IMR-90 (cell line): ENCODE results near the gene NCKAP5L. TPM values are rescaled to one million over a fixed set of nuclear protein-coding genes. Genes with fewer than 3 reads are reported as not detected.

ENCODE experiments used
- ATAC-seq: fragments of 200-7000 bp; cut with Tn5 transposase; 2 replicates; pipeline ENCODE4 v1.9.1; 2020; ENCODE audit warnings: low read depth, mild to moderate bottlenecking, moderate library complexity
- BruUV-seq: library from RNA; stranded (reverse); fragments of 400-500 nt; replicated peaks from 2 replicates; lab custom pipeline; 2021; lab: Mats Ljungman, UMichigan
- CTCF ChIA-PET: fragments of 300-600 bp; formaldehyde crosslinking; extraction: SDS; loops from one replicate; lab custom pipeline; 2021; ENCODE audit warnings: antibody characterized with exemption; lab: Yijun Ruan, JAX
- POLR2A ChIA-PET: fragments of 300-600 bp; sonication (Branson Sonifier 250); formaldehyde crosslinking; loops from one replicate; lab custom pipeline; 2022; ENCODE audit warnings: antibody characterized with exemption; ENCODE audit not compliant: unreplicated experiment; lab: Charles Lee
- DNase-seq: peaks from one replicate; pipeline ENCODE4 v3.0.0; 2013
- H2AFZ ChIP-seq: replicated peaks from 2 replicates; pipeline ENCODE3; 2013; ENCODE audit warnings: low read length, mild to moderate bottlenecking; ENCODE audit not compliant: poor library complexity
- H2AK5ac ChIP-seq: 2 replicates; pipeline ENCODE4 v1.6.1; 2013; ENCODE audit warnings: low read depth, low read length, inconsistent platforms
- H2AK9ac ChIP-seq: replicated peaks from 2 replicates; pipeline ENCODE3; 2013; ENCODE audit warnings: mild to moderate bottlenecking, low read depth, low read length, moderate library complexity; ENCODE audit not compliant: poor library complexity
- H2BK120ac ChIP-seq: 2 replicates; pipeline ENCODE4 v1.6.1; 2013; ENCODE audit warnings: low read depth, low read length, inconsistent platforms
- H2BK15ac ChIP-seq: 3 replicates; pipeline ENCODE4 v1.6.1; 2013; ENCODE audit warnings: low read depth, low read length, inconsistent platforms
- H2BK20ac ChIP-seq: 2 replicates; pipeline ENCODE4 v1.6.1; 2013; ENCODE audit warnings: low read depth, mild to moderate bottlenecking, inconsistent platforms, low read length, moderate library complexity
- H2BK5ac ChIP-seq: 2 replicates; pipeline ENCODE4 v1.6.1; 2013; ENCODE audit warnings: mild to moderate bottlenecking, low read depth, low read length, inconsistent platforms; ENCODE audit not compliant: poor library complexity, severe bottlenecking
- H3K14ac ChIP-seq: replicated peaks from 2 replicates; pipeline ENCODE4 v1.6.1; 2013; ENCODE audit warnings: low read depth, low read length, inconsistent platforms
- H3K18ac ChIP-seq: 2 replicates; pipeline ENCODE4 v1.6.1; 2013; ENCODE audit warnings: low read depth, low read length, control low read depth
- H3K23ac ChIP-seq: 2 replicates; pipeline ENCODE4 v1.6.1; 2013; ENCODE audit warnings: low read depth, low read length, inconsistent platforms
- H3K27ac ChIP-seq: 2 replicates; pipeline ENCODE4 v1.5.1; 2013; ENCODE audit warnings: mild to moderate bottlenecking, control low read depth, low read length; ENCODE audit not compliant: insufficient read depth
- H3K27me3 ChIP-seq: 2 replicates; pipeline ENCODE4 v1.6.1; 2013; ENCODE audit warnings: low read length; ENCODE audit not compliant: control insufficient read depth, insufficient read depth
- H3K36me3 ChIP-seq: 2 replicates; pipeline ENCODE4 v1.6.1; 2013; ENCODE audit warnings: low read length, mixed read lengths; ENCODE audit not compliant: control insufficient read depth, insufficient read depth
- H3K4ac ChIP-seq: 2 replicates; pipeline ENCODE4 v1.6.1; 2013; ENCODE audit warnings: low read depth, low read length, inconsistent platforms
- H3K4me1 ChIP-seq: 2 replicates; pipeline ENCODE4 v1.6.1; 2013; ENCODE audit warnings: low read length, mixed read lengths; ENCODE audit not compliant: control insufficient read depth, insufficient read depth
- H3K4me2 ChIP-seq: 2 replicates; pipeline ENCODE4 v1.6.1; 2013; ENCODE audit warnings: low read depth, mild to moderate bottlenecking, control low read depth, low read length, moderate library complexity
- H3K4me3 ChIP-seq: 2 replicates; pipeline ENCODE4 v1.5.1; 2013; ENCODE audit warnings: low read depth, mild to moderate bottlenecking, control low read depth, low read length, moderate library complexity; ENCODE audit not compliant: insufficient read depth
- H3K56ac ChIP-seq: 2 replicates; pipeline ENCODE4 v1.6.1; 2013; ENCODE audit warnings: low read length, inconsistent platforms; ENCODE audit not compliant: insufficient read depth; ENCODE audit errors: extremely low read depth
- H3K79me1 ChIP-seq, 2 experiments: 2 replicates each; pipeline ENCODE4 v1.6.1; 2013; ENCODE audit warnings: low read length in 2 of 2, inconsistent platforms in 1 of 2, low read depth in 1 of 2
- H3K9ac ChIP-seq: 2 replicates; pipeline ENCODE4 v1.6.1; 2013; ENCODE audit warnings: low read depth, low read length, control low read depth
- H3K9me1 ChIP-seq: 2 replicates; pipeline ENCODE4 v1.6.1; 2013; ENCODE audit warnings: low read length, inconsistent platforms; ENCODE audit not compliant: insufficient read depth
- H3K9me3 ChIP-seq: 2 replicates; pipeline ENCODE4 v1.6.1; 2013; ENCODE audit warnings: low read length; ENCODE audit not compliant: control insufficient read depth, insufficient read depth
- H4K20me1 ChIP-seq: 2 replicates; pipeline ENCODE4 v1.6.1; 2013; ENCODE audit warnings: low read length, inconsistent platforms; ENCODE audit not compliant: insufficient read depth
- H4K5ac ChIP-seq: 2 replicates; pipeline ENCODE4 v1.6.1; 2013; ENCODE audit warnings: mild to moderate bottlenecking, low read depth, low read length, control low read depth
- H4K8ac ChIP-seq, 2 experiments: 2 replicates each; pipeline ENCODE4 v1.6.1; 2013; ENCODE audit warnings: low read depth in 2 of 2, low read length in 2 of 2, control low read depth in 1 of 2, inconsistent platforms in 1 of 2
- H4K91ac ChIP-seq: 2 replicates; pipeline ENCODE4 v1.6.1; 2013; ENCODE audit warnings: low read depth, low read length, inconsistent platforms; ENCODE audit not compliant: insufficient read depth
- BHLHE40 ChIP-seq: fragments of 150-350 bp; IDR thresholded peaks from 2 replicates; pipeline ENCODE4 v1.6.1; 2016; ENCODE audit warnings: mild to moderate bottlenecking, low read depth, low read length
- CEBPB ChIP-seq: IDR thresholded peaks from 2 replicates; pipeline ENCODE4 v1.6.1; 2012; ENCODE audit warnings: low read depth, low read length, improper control_type of control experiment
- CHD1 ChIP-seq: IDR thresholded peaks from 2 replicates; pipeline ENCODE4 v1.6.1; 2012; ENCODE audit warnings: low read depth, low read length, improper control_type of control experiment
- FOS ChIP-seq: fragments of 150-350 bp; IDR thresholded peaks from 2 replicates; pipeline ENCODE4 v1.6.1; 2016; ENCODE audit warnings: low read depth, low read length
- MAFK ChIP-seq: IDR thresholded peaks from 2 replicates; pipeline ENCODE4 v1.6.1; 2012; ENCODE audit warnings: low read depth, low read length, improper control_type of control experiment
- MAZ ChIP-seq: IDR thresholded peaks from 2 replicates; pipeline ENCODE4 v1.6.1; 2012; ENCODE audit warnings: low read depth, mild to moderate bottlenecking, low read length, improper control_type of control experiment, moderate library complexity, borderline replicate concordance
- MXI1 ChIP-seq: IDR thresholded peaks from 2 replicates; pipeline ENCODE4 v1.6.1; 2012; ENCODE audit warnings: low read depth, mild to moderate bottlenecking, low read length, moderate library complexity, borderline replicate concordance
- NFE2L2 ChIP-seq: fragments of 150-350 bp; IDR thresholded peaks from 2 replicates; pipeline ENCODE4 v1.6.1; 2016; ENCODE audit warnings: low read depth, mild to moderate bottlenecking, low read length
- POLR2A ChIP-seq: IDR thresholded peaks from 2 replicates; pipeline ENCODE4 v1.6.1; 2012; ENCODE audit warnings: mild to moderate bottlenecking, low read depth, low read length
- RAD21 ChIP-seq: IDR thresholded peaks from 2 replicates; pipeline ENCODE4 v1.6.1; 2012; ENCODE audit warnings: low read length, improper control_type of control experiment
- RCOR1 ChIP-seq: IDR thresholded peaks from 2 replicates; pipeline ENCODE4 v1.6.1; 2012; ENCODE audit warnings: mild to moderate bottlenecking, low read length, improper control_type of control experiment; ENCODE audit not compliant: insufficient replicate concordance
- RFX5 ChIP-seq: IDR thresholded peaks from 2 replicates; pipeline ENCODE4 v1.8.0; 2012; ENCODE audit warnings: low read depth, mild to moderate bottlenecking, low read length, moderate library complexity
- SMC3 ChIP-seq: fragments of 150-350 bp; IDR thresholded peaks from 2 replicates; pipeline ENCODE4 v1.6.1; 2016; ENCODE audit warnings: low read depth, mild to moderate bottlenecking, antibody characterized with exemption, low read length, moderate library complexity
- WGBS, 2 experiments: methylation state at CpG; one replicate each; pipeline versions ENCODE4 v1.1.5 to v1.1.7; 2013; ENCODE audit warnings: missing lambda C conversion rate in 2 of 2; ENCODE audit not compliant: insufficient read length in 1 of 2; ENCODE audit errors: extremely low coverage in 2 of 2; 5-methylcytosine and 5-hydroxymethylcytosine counted together
- dilution Hi-C: fragments of 300-500 bp; cut with HindIII; formaldehyde crosslinking; loops from one replicate; pipeline ENCODE4 v1.14.3; 2018; ENCODE audit warnings: low sequenced_read_pairs; ENCODE audit not compliant: unreplicated experiment
- in situ Hi-C: fragments of 300-500 bp; cut with MboI; formaldehyde crosslinking; loops from 3 replicates; pipeline ENCODE4 v1.14.3; 2019; ENCODE audit warnings: low sequenced_read_pairs, inconsistent platforms, mixed read lengths
- intact Hi-C: fragments of 100-400 bp; cut with micrococcal nuclease; formaldehyde crosslinking; loops from 2 replicates; pipeline ENCODE4 v1.10.0; 2022
- polyA plus RNA-seq, 3 experiments: library from polyadenylated mRNA; depleted of rRNA; stranded (reverse); fragments of >200 nt; gene quantifications; 2 replicates each; pipeline ENCODE4 v1.2.3, GENCODE V29; 2012; ENCODE audit warnings: low replicate concordance in 1 of 3
- total RNA-seq: library from RNA; depleted of rRNA; stranded (reverse); fragments of >200 nt; gene quantifications from 2 replicates; pipeline ENCODE4 v1.2.3, GENCODE V29; 2012
- TF ChIP-seq, protein P1 (sequence below): fragments of 150-350 bp; IDR thresholded peaks from 2 replicates; pipeline ENCODE4 v1.6.1; 2016; ENCODE audit warnings: low read depth, mild to moderate bottlenecking, low read length, moderate library complexity, borderline replicate concordance
- TF ChIP-seq, protein P2 (sequence below): fragments of 150-350 bp; IDR thresholded peaks from 2 replicates; pipeline ENCODE4 v1.6.1; 2017; ENCODE audit warnings: mild to moderate bottlenecking, antibody characterized with exemption, low read length, low read depth
- TF ChIP-seq, protein P3 (sequence below): conservative IDR thresholded peaks from 2 replicates; pipeline ENCODE4 v1.5.1; 2012; ENCODE audit warnings: mild to moderate bottlenecking, low read depth, low read length, improper control_type of control experiment

Gene NCKAP5L
- total and polyA plus RNA-seq, 2 of the 4 experiments (the other 2 are of a cell fraction): 6.1 to 14.4 TPM

DNA sequence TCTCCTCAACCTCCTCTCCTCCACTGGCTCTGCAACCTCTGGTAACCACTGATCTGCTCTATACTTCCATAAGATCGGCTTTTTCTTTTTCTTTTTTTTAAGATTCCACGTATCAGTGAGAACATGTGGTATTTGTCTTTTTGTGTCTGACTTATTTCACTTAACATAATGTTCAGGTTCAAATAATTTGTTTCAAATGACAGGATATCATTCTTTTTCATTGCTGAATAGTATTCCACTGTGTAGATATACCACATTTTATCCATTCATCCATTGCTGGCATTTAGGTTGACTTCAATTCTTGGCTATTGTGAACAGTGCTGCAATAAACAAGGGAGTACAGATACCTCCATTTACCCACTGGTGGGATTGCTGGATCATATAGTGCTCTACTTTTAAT is 40.5 kb downstream of the NCKAP5L start:
- Histone ChIP-seq H3K9ac (no peak overlapping the region), H4K5ac (no peak overlapping the region), H2AFZ (no peak overlapping the region), H3K4me2 (no peak overlapping the region), H2BK5ac (no peak overlapping the region), H2BK15ac (no peak overlapping the region), H3K4ac (no peak overlapping the region), H3K79me1 (no peaks in the 10 kb centered on the region), H3K9me1 (peaks cover 14% of the 10 kb centered on the region), H2BK120ac (no peak overlapping the region), H3K27ac (no peak overlapping the region), H3K56ac (no peak overlapping the region), H2AK5ac (no peak overlapping the region), H3K36me3 (peaks cover 25% of the 10 kb centered on the region; the same call in 1 of the 2 replicates), H3K23ac (no peak overlapping the region), H4K8ac (no peak overlapping the region), H3K18ac (no peak overlapping the region), H4K20me1 (peaks cover 10% of the 10 kb centered on the region; the same call in 1 of the 2 replicates), H2BK20ac (no peak overlapping the region), H3K4me3 (no peak overlapping the region), H3K14ac (no peak overlapping the region), H3K9me3 (no peaks in the 10 kb centered on the region), H3K4me1 (peaks cover 9% of the 10 kb centered on the region), H2AK9ac (no peak overlapping the region), H3K27me3 (no peaks in the 10 kb centered on the region), H4K91ac (no peak overlapping the region)
- dilution Hi-C loops: no loop called here
- in situ Hi-C loops: no loop called here
- DNase-seq (no peak), ATAC-seq (no peak)
- no TSS peak for BruUV-seq
- intact Hi-C loops: no loop called here
- no CpG with 5 or more reads among the region's 2 CpGs for WGBS, 2 experiments
- ChIA-PET POLR2A (no interaction called here), CTCF (interaction anchor here (0.7 kb wide), 2 partner anchors 10 to 64 kb away, joined by 3 to 5 read pairs; no protein-coding TSS in a partner anchor)
- TF ChIP-seq MAFK (no peak), MAZ (no peak), RAD21 (no peak), POLR2A (no peak), NFE2L2 (no peak), CHD1 (no peak), SMC3 (no peak), MXI1 (no peak), FOS (no peak), RFX5 (no peak), CEBPB (no peak), RCOR1 (no peak), BHLHE40 (no peak)
- TF ChIP-seq, protein P1, sequence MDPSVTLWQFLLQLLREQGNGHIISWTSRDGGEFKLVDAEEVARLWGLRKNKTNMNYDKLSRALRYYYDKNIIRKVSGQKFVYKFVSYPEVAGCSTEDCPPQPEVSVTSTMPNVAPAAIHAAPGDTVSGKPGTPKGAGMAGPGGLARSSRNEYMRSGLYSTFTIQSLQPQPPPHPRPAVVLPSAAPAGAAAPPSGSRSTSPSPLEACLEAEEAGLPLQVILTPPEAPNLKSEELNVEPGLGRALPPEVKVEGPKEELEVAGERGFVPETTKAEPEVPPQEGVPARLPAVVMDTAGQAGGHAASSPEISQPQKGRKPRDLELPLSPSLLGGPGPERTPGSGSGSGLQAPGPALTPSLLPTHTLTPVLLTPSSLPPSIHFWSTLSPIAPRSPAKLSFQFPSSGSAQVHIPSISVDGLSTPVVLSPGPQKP: no peak
- TF ChIP-seq, protein P2, sequence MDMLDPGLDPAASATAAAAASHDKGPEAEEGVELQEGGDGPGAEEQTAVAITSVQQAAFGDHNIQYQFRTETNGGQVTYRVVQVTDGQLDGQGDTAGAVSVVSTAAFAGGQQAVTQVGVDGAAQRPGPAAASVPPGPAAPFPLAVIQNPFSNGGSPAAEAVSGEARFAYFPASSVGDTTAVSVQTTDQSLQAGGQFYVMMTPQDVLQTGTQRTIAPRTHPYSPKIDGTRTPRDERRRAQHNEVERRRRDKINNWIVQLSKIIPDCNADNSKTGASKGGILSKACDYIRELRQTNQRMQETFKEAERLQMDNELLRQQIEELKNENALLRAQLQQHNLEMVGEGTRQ: no peak
- TF ChIP-seq, protein P3, sequence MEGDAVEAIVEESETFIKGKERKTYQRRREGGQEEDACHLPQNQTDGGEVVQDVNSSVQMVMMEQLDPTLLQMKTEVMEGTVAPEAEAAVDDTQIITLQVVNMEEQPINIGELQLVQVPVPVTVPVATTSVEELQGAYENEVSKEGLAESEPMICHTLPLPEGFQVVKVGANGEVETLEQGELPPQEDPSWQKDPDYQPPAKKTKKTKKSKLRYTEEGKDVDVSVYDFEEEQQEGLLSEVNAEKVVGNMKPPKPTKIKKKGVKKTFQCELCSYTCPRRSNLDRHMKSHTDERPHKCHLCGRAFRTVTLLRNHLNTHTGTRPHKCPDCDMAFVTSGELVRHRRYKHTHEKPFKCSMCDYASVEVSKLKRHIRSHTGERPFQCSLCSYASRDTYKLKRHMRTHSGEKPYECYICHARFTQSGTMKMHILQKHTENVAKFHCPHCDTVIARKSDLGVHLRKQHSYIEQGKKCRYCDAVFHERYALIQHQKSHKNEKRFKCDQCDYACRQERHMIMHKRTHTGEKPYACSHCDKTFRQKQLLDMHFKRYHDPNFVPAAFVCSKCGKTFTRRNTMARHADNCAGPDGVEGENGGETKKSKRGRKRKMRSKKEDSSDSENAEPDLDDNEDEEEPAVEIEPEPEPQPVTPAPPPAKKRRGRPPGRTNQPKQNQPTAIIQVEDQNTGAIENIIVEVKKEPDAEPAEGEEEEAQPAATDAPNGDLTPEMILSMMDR: no peak
